Parathyroid adenoma (tissue), 2 donors: Measurements from ENCODE around the gene TOR1AIP1.

Experiments
- H2AFZ ChIP-seq: fragments of 300-600 bp; sonication (generic); one replicate; pipeline ENCODE4 v1.7.0; 2017; ENCODE audit warnings: antibody characterized with exemption, mild to moderate bottlenecking
- H3K27ac ChIP-seq: fragments of 300-600 bp; sonication (generic); one replicate; pipeline ENCODE4 v1.7.0; 2017
- H3K27me3 ChIP-seq: fragments of 300-600 bp; sonication (generic); one replicate; pipeline ENCODE4 v1.7.0; 2017; ENCODE audit warnings: low read length; ENCODE audit not compliant: control insufficient read depth, insufficient read depth
- H3K36me3 ChIP-seq: fragments of 300-600 bp; sonication (generic); one replicate; pipeline ENCODE4 v1.7.0; 2017; ENCODE audit warnings: low read length; ENCODE audit not compliant: control insufficient read depth, insufficient read depth
- H3K4me1 ChIP-seq: fragments of 300-600 bp; sonication (generic); one replicate; pipeline ENCODE4 v1.7.0; 2017; ENCODE audit warnings: control low read depth
- H3K4me2 ChIP-seq: fragments of 300-600 bp; sonication (generic); one replicate; pipeline ENCODE4 v1.7.0; 2017; ENCODE audit warnings: low read length
- H3K4me3 ChIP-seq: fragments of 300-600 bp; sonication (generic); one replicate; pipeline ENCODE4 v1.7.0; 2017; ENCODE audit warnings: low read depth, low read length
- H3K79me2 ChIP-seq: fragments of 300-600 bp; sonication (generic); one replicate; pipeline ENCODE4 v1.7.0; 2017; ENCODE audit warnings: control low read depth
- H3K9ac ChIP-seq: fragments of 300-600 bp; sonication (generic); one replicate; pipeline ENCODE4 v1.7.0; 2017; ENCODE audit warnings: mild to moderate bottlenecking
- H3K9me3 ChIP-seq: fragments of 300-600 bp; sonication (generic); one replicate; pipeline ENCODE4 v1.7.0; 2017; ENCODE audit warnings: low read length; ENCODE audit not compliant: control insufficient read depth
- TF ChIP-seq, protein P1 (sequence below): fragments of 300-600 bp; sonication (generic); IDR thresholded peaks from one replicate; pipeline ENCODE4 v1.7.0; 2017; ENCODE audit warnings: antibody characterized with exemption, mild to moderate bottlenecking
- donor health status: primary hyperparathyroidism.

TOR1AIP1 gene

DNA sequence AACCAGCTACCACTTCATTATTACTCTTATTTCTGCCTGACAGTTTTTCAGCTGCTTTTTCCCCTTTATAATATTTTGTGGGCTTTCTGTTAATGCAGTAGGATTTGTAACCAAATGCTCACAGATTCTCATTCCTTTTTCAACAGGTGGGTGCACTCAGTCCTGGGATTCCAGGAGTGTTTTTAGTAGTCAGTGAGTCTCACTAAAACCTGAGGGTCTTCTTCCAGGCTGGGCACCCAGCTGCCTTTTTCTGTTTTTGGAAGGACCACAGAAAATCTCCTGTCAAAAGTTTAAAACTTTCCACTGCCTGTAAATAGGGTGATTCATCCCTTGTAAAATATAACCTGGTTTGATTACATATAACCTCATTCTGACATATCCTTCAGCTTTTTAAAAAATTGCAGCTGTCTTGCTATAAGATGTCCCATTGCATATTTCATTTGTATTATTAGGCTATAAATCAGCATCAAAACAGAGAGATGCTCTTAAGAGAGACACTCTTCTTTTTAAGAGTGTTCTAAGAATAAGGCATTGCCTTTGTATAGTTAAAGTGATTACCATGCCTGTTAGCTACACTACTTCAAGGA, 55.7 kb downstream of the TOR1AIP1 start:
- Histone ChIP-seq H3K4me3 (no peak overlapping the region), H3K4me1 (no peaks in the 10 kb centered on the region), H2AFZ (no peak overlapping the region), H3K27ac (no peak overlapping the region), H3K27me3 (no peaks in the 10 kb centered on the region), H3K79me2 (no peaks in the 10 kb centered on the region), H3K9ac (no peak overlapping the region), H3K4me2 (no peak overlapping the region), H3K36me3 (no peaks in the 10 kb centered on the region), H3K9me3 (no peaks in the 10 kb centered on the region)
- TF ChIP-seq, protein P1, sequence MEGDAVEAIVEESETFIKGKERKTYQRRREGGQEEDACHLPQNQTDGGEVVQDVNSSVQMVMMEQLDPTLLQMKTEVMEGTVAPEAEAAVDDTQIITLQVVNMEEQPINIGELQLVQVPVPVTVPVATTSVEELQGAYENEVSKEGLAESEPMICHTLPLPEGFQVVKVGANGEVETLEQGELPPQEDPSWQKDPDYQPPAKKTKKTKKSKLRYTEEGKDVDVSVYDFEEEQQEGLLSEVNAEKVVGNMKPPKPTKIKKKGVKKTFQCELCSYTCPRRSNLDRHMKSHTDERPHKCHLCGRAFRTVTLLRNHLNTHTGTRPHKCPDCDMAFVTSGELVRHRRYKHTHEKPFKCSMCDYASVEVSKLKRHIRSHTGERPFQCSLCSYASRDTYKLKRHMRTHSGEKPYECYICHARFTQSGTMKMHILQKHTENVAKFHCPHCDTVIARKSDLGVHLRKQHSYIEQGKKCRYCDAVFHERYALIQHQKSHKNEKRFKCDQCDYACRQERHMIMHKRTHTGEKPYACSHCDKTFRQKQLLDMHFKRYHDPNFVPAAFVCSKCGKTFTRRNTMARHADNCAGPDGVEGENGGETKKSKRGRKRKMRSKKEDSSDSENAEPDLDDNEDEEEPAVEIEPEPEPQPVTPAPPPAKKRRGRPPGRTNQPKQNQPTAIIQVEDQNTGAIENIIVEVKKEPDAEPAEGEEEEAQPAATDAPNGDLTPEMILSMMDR, result no peak

DNA sequence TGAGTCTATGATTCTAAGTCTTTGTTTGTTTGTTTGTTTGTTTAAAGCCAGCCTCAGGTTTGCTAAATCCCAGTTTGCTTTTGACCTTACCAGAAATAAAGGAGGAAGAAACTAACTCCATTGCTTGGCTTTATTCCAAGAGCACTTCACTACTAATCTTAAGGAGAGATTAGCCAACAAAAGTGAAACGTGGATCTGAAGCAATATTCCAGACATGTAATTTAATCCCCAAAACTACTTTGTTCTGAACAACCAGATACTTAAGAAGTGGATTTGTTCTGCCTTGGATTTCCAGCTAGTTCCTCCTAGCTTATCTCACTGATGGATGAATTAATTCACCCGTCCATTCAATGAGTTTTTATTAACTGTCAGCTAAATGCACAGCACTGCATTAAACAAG, 56.7 kb downstream of the TOR1AIP1 start:
- Histone ChIP-seq H3K4me2 (no peak overlapping the region), H3K4me3 (no peak overlapping the region), H2AFZ (no peak overlapping the region), H3K9me3 (no peaks in the 10 kb centered on the region), H3K27ac (no peak overlapping the region), H3K36me3 (no peaks in the 10 kb centered on the region), H3K9ac (no peak overlapping the region), H3K27me3 (no peaks in the 10 kb centered on the region), H3K4me1 (no peaks in the 10 kb centered on the region), H3K79me2 (no peaks in the 10 kb centered on the region)
- TF ChIP-seq, protein P1, result no peak

DNA sequence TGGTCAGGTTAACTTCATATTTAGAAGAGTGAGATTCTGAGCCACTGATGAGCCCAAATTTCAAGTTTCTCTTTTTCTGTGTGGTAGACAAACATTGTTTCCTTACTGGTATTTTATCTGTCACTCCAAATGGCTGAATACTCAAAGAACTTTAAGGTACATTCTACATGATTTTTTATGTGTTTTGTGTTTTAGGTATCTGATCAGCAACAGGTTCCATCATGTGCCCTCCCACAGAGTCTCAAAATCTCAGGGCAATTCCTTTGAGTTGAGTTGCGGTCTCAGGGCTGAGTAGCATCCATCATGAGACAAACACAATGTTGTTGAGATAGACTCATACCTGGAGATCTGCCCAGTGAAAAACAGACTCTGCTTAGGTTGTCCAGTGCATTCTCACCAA, 57.9 kb downstream of the TOR1AIP1 start:
- Histone ChIP-seq H2AFZ (no peak overlapping the region), H3K9ac (no peak overlapping the region), H3K79me2 (no peaks in the 10 kb centered on the region), H3K27ac (no peak overlapping the region), H3K36me3 (no peaks in the 10 kb centered on the region), H3K9me3 (no peaks in the 10 kb centered on the region), H3K4me1 (no peaks in the 10 kb centered on the region), H3K27me3 (no peaks in the 10 kb centered on the region), H3K4me2 (no peak overlapping the region), H3K4me3 (no peak overlapping the region)
- TF ChIP-seq, protein P1, result no peak

DNA sequence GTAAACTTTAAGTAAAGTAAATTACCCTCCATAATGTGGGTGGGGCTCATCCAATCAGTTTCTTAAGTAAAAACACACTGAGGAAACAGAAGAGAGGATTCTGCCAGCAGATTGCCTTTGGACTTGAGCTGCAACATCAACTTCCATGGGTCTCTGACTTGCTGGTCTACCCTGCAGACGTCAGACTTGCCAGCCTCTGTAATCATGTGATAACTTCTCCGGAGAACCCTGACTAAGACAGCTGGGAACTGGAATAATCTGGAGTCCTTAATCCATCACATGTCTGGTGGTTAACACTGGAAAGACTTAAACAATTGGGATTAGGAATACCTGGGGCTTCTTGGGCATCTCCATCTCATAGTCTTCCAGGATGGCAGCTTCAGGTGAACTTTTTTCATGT, 59.4 kb downstream of the TOR1AIP1 start:
- Histone ChIP-seq H3K4me1 (no peaks in the 10 kb centered on the region), H3K4me2 (no peak overlapping the region), H2AFZ (no peak overlapping the region), H3K36me3 (no peaks in the 10 kb centered on the region), H3K79me2 (no peaks in the 10 kb centered on the region), H3K9ac (no peak overlapping the region), H3K27me3 (no peaks in the 10 kb centered on the region), H3K9me3 (no peaks in the 10 kb centered on the region), H3K4me3 (no peak overlapping the region), H3K27ac (no peak overlapping the region)
- TF ChIP-seq, protein P1, result no peak

DNA sequence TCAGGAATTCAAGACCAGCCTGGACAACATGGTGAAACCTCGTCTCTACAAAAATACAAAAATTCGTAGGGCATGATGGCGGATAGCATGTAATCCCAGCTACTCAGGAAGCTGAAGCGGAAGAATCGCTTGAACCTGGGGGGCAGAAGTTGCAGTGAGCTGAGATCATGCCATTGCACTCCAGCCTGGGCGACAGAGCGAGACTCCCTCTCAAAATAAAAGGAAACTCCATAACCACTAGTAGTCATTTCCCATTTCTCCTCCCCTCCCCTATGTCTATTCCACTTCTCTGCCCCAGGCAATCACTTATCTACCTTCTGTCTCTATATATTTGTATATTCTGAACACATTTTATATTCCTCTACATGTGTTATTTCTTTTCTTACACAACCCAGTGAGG, 68.6 kb downstream of the TOR1AIP1 start:
- Histone ChIP-seq H3K9me3 (no peaks in the 10 kb centered on the region), H3K4me3 (no peak overlapping the region), H3K4me2 (no peak overlapping the region), H3K27ac (no peak overlapping the region), H2AFZ (no peak overlapping the region), H3K27me3 (no peaks in the 10 kb centered on the region), H3K4me1 (peaks cover 3% of the 10 kb centered on the region), H3K36me3 (no peaks in the 10 kb centered on the region), H3K79me2 (peaks cover 3% of the 10 kb centered on the region), H3K9ac (no peak overlapping the region)
- TF ChIP-seq, protein P1, result no peak
